ENCODE results near the gene GLG1. TPM values are rescaled to one million over a fixed set of nuclear protein-coding genes. Genes with fewer than 3 reads are reported as not detected.
A peak's percentile ranks its signal among the peaks of the same experiment; 100 is the strongest.
"Not testable (repeated sequence)": the region's sequence is repeated elsewhere in the genome, so short reads cannot be mapped to it uniquely, and the experiment has no call there.

The GLG1 gene
- total RNA-seq, 1 experiment from 2014 or later = 237 TPM

GRCh38 chr16:74557275-74557674, 49.6 kb downstream of the GLG1 start:
- RAD21 ChIA-PET (ENCODE audit: low non-redundant PET in 1 of 2, low total read pairs in 2 of 2, uncharacterized antibody in 2 of 2, unreplicated experiment in 2 of 2) = no interaction called here

DNA sequence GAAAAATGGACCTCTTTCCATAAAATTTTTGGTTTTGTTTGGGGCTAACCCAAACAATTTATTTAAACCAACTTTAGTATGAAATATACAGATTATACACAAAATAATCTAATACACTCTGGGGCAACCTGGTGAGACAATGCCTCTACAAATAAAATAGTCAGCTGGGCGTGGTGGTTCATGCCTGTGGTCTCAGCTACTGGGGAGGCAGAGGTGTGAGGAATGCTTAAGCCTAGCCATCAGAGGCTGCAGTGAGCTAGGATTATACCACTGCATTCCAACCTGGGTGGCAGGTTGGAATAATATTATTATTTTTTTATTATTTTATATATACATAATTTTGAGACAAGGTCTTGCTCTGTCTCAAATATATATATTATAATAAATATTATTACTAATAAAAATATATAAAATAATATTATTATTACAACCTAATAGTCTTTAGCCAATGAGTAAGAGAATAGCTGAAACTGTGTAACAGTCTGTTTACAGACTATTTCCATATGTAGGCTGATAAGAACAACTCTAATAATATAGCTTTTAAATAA, 50.5 kb downstream of the GLG1 start:
- no peaks in the 10 kb centered on the region for H3K9me3 ChIP-seq (ENCODE audit: control insufficient read depth in 1 of 2, insufficient read depth in 1 of 2, low read depth in 1 of 2, low read length in 2 of 2)
- intact Hi-C loops (cut with micrococcal nuclease) = no loop called here
- peaks cover 50 to 74% of the 10 kb centered on the region in 2 experiments for H3K4me1 ChIP-seq (ENCODE audit: control insufficient read depth in 1 of 2, insufficient read depth in 2 of 2, low read length in 2 of 2)
- peak; percentile 51 for DNase-seq (ENCODE audit: low read depth, low spot score)
- no peaks in the 10 kb centered on the region for H3K9me2 ChIP-seq (ENCODE audit: insufficient read depth)
- no peaks in the 10 kb centered on the region for H4K20me1 ChIP-seq (ENCODE audit: insufficient read depth)
- ChIA-PET RAD21 (ENCODE audit: low non-redundant PET in 1 of 2, low total read pairs in 2 of 2, uncharacterized antibody in 2 of 2, unreplicated experiment in 2 of 2) (interaction anchor here (1.0 to 1.3 kb wide), 2 partner anchors 22 to 45 kb away, joined by 3 read pairs; no protein-coding TSS in a partner anchor), CTCF (no interaction called here), POLR2A (interaction anchor here (1.9 to 2.0 kb wide), 3 partner anchors 12 to 50 kb away, joined by 4 to 8 read pairs (median 6); partner anchors contain the start of gene GLG1)
- H2AFZ ChIP-seq (ENCODE audit: low read depth, low read length, poor library complexity, severe bottlenecking) = no peak overlapping the region
- no peak overlapping the region for H3K27ac ChIP-seq (ENCODE audit: low read depth, low read length)
- H3K36me3 ChIP-seq (ENCODE audit: control insufficient read depth in 1 of 2, insufficient read depth in 2 of 2, low read length in 2 of 2) = 0 out of 4 replicates have a peak, but pooled peaks cover 0 to 2% of the 10 kb centered on the region in 2 experiments
- no peaks in the 10 kb centered on the region for H3K27me3 ChIP-seq (ENCODE audit: insufficient read depth, low read length)
- peak overlapping the region; percentile 5; the same call in 1 of the 2 replicates for H3K9ac ChIP-seq (ENCODE audit: low read length)
- peak; percentile 58; the same call in 1 of the 2 replicates for TF ChIP-seq MAX (IDR thresholded peaks at IDR 0.05)
- no peak for TF ChIP-seq ZBTB33 (IDR thresholded peaks at IDR 0.05; ENCODE audit: extremely low read depth, insufficient replicate concordance, low read length)
- peak; percentile 40; the same call in 1 of the 2 replicates for TF ChIP-seq CBX3 (IDR thresholded peaks at IDR 0.05; ENCODE audit: low read depth)
- TF ChIP-seq JUND (IDR thresholded peaks at IDR 0.05) = no peak
- peak overlapping the region; percentile 50 for H3K4me2 ChIP-seq (ENCODE audit: low read length)
- H3K4me3 ChIP-seq (replicated peaks in 1 of 2; ENCODE audit: low read depth in 1 of 2, low read length in 2 of 2) = peak overlapping the region in 1 of 2 experiments; percentile 16; a peak in 1 of 4 replicates
- peak; percentile 93 for ATAC-seq
- peaks cover 71% of the 10 kb centered on the region for H3K79me2 ChIP-seq (ENCODE audit: insufficient read depth, low read length)
- no TSS peak for BruUV-seq (replicated peaks)

More at GRCh38 chr16:74557275-74557674, 49.6 kb downstream of the GLG1 start:
- Histone ChIP-seq H3K36me3 (ENCODE audit: control insufficient read depth in 1 of 2, insufficient read depth in 2 of 2, low read length in 2 of 2) (0 out of 4 replicates have a peak, but pooled peaks cover 0 to 2% of the 10 kb centered on the region in 2 experiments), H3K4me1 (ENCODE audit: control insufficient read depth in 1 of 2, insufficient read depth in 2 of 2, low read length in 2 of 2) (peaks cover 56 to 82% of the 10 kb centered on the region in 2 experiments), H3K9me3 (ENCODE audit: control insufficient read depth in 1 of 2, insufficient read depth in 1 of 2, low read depth in 1 of 2, low read length in 2 of 2) (no peaks in the 10 kb centered on the region), H2AFZ (ENCODE audit: low read depth, low read length, poor library complexity, severe bottlenecking) (no peak overlapping the region), H3K79me2 (ENCODE audit: insufficient read depth, low read length) (peaks cover 79% of the 10 kb centered on the region), H3K9me2 (ENCODE audit: insufficient read depth) (no peaks in the 10 kb centered on the region), H3K4me3 (replicated peaks in 1 of 2; ENCODE audit: low read depth in 1 of 2, low read length in 2 of 2) (no peak overlapping the region), H3K4me2 (ENCODE audit: low read length) (peak overlapping the region; percentile 50), H3K27ac (ENCODE audit: low read depth, low read length) (no peak overlapping the region), H3K27me3 (ENCODE audit: insufficient read depth, low read length) (no peaks in the 10 kb centered on the region), H3K9ac (ENCODE audit: low read length) (0 out of 2 replicates have a peak overlapping the region, but pooled peaks have one; percentile 43), H4K20me1 (ENCODE audit: insufficient read depth) (no peaks in the 10 kb centered on the region)
- DNase-seq (ENCODE audit: low read depth, low spot score) (no peak), ATAC-seq (no peak)
- intact Hi-C loops (cut with micrococcal nuclease) = no loop called here
- TF ChIP-seq ZNF274 (IDR thresholded peaks at IDR 0.05; ENCODE audit: low read depth, low read length) (no peak), FOSL1 (IDR thresholded peaks at IDR 0.05; ENCODE audit: low read depth) (no peak)
- no TSS peak for BruUV-seq (replicated peaks)
- CTCF ChIA-PET = no interaction called here
- POLR2A ChIA-PET = interaction anchor here (0.9 to 2.0 kb wide), 4 partner anchors 11 to 49 kb away, joined by 4 to 8 read pairs (median 6); partner anchors contain the start of gene GLG1

DNA sequence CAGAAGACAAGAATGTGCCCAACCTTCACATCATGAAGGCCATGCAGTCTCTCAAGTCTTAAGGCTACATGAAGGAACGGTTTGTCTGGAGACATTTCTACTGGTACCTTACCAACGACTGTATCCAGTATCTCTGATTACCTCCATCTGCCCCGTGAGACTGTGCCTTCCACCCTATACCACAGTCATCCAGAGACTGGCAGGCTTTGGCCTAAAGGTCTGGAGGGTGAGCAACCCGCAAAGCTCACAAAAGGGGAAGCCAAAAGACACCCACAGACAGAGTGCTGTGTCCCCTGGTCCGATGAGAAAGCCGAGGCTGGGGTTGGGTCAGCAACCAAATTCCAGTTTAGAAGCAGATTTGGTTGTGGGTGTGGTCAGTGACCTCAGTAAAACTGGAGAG, 54.6 kb downstream of the GLG1 start:
- CTCF ChIA-PET; H3K9me3 ChIP-seq (ENCODE audit: control insufficient read depth in 1 of 2, insufficient read depth in 1 of 2, low read depth in 1 of 2, low read length in 2 of 2); H4K20me1 ChIP-seq (ENCODE audit: insufficient read depth); H3K27me3 ChIP-seq (ENCODE audit: insufficient read depth, low read length); POLR2A ChIA-PET; H3K4me3 ChIP-seq (replicated peaks in 1 of 2; ENCODE audit: low read depth in 1 of 2, low read length in 2 of 2); H3K9me2 ChIP-seq (ENCODE audit: insufficient read depth); H3K4me2 ChIP-seq (ENCODE audit: low read length); BruUV-seq (replicated peaks); DNase-seq (ENCODE audit: low read depth, low spot score); RAD21 ChIA-PET (ENCODE audit: low non-redundant PET in 1 of 2, low total read pairs in 2 of 2, uncharacterized antibody in 2 of 2, unreplicated experiment in 2 of 2); H3K36me3 ChIP-seq (ENCODE audit: control insufficient read depth in 1 of 2, insufficient read depth in 2 of 2, low read length in 2 of 2); H3K27ac ChIP-seq (ENCODE audit: low read depth, low read length); intact Hi-C loops (cut with micrococcal nuclease); ATAC-seq; H3K9ac ChIP-seq (ENCODE audit: low read length); H2AFZ ChIP-seq (ENCODE audit: low read depth, low read length, poor library complexity, severe bottlenecking): not testable (repeated sequence)
- peaks cover 33 to 43% of the 10 kb centered on the region in 2 experiments for H3K4me1 ChIP-seq (ENCODE audit: control insufficient read depth in 1 of 2, insufficient read depth in 2 of 2, low read length in 2 of 2)
- H3K79me2 ChIP-seq (ENCODE audit: insufficient read depth, low read length) = peaks cover 43% of the 10 kb centered on the region
